Gastrocnemius medialis (tissue), 4 donors: ENCODE data around the gene SLFN11. TPM values are rescaled to one million over a fixed set of nuclear protein-coding genes. Genes with fewer than 3 reads are reported as not detected.
"Not testable (repeated sequence)": the region's sequence is repeated elsewhere in the genome, so short reads cannot be mapped to it uniquely, and the experiment has no call there.

Experiments
- ATAC-seq, 2 donors: fragments of 150-250 bp; one replicate each; pipeline ENCODE4 v1.9.1; 2016
- DNase-seq, 2 donors: peaks; one replicate each; pipeline ENCODE4 v3.0.0-alpha.2; 2019
- H3K27ac ChIP-seq, 4 donors: fragments of 200-600 bp; sonication (generic); 1 replicate in 1 of 4; 2 replicates in 3 of 4; pipeline ENCODE4 v1.5.1; 2016 to 2018; ENCODE audit warnings: mild to moderate bottlenecking in 2 of 4, moderate library complexity in 1 of 4
- H3K27me3 ChIP-seq, 3 donors: fragments of 200-600 bp; sonication (generic) in 2 of 3; 1 replicate in 1 of 3; 2 replicates in 2 of 3; pipeline versions ENCODE4 v1.5.1 to v1.6.0; 2016 to 2019; ENCODE audit warnings: mild to moderate bottlenecking in 1 of 3, moderate library complexity in 1 of 3
- H3K36me3 ChIP-seq, 2 donors: fragments of 200-600 bp; sonication (generic) in 1 of 2; one replicate each; pipeline ENCODE4 v1.5.1; 2017 to 2018
- H3K4me1 ChIP-seq, 2 donors: fragments of 200-600 bp; sonication (generic) in 1 of 2; one replicate each; pipeline ENCODE4 v1.5.1; 2016 to 2017; ENCODE audit warnings: mild to moderate bottlenecking in 2 of 2
- H3K4me3 ChIP-seq, 4 donors: fragments of 200-600 bp; sonication (generic) in 3 of 4; 1 replicate in 1 of 4; 2 replicates in 3 of 4; pipeline ENCODE4 v1.5.1; 2016 to 2019; ENCODE audit warnings: mild to moderate bottlenecking in 2 of 4
- H3K9me3 ChIP-seq, 3 donors: fragments of 200-600 bp; sonication (generic) in 2 of 3; 1 replicate in 1 of 3; 2 replicates in 2 of 3; pipeline ENCODE4 v1.5.1; 2016 to 2019
- POLR2A ChIP-seq, 2 donors: fragments of 450-650 bp; IDR thresholded peaks; one replicate each; pipeline ENCODE4 v1.6.1; 2017; ENCODE audit warnings: antibody characterized with exemption in 2 of 2, mild to moderate bottlenecking in 2 of 2, moderate library complexity in 2 of 2
- in situ Hi-C, 4 donors: fragments of 200-750 bp; cut with MboI; loops; one replicate each; pipeline versions ENCODE4 v1.15.0 to v1.8.0; 2017; ENCODE audit warnings: low sequenced_read_pairs in 4 of 4
- intact Hi-C: fragments of 100-400 bp; cut with DNase I; formaldehyde crosslinking; loops from one replicate; pipeline ENCODE4 v1.15.1; 2023; ENCODE audit warnings: low total_unique reads
- total RNA-seq, 4 donors: library from RNA; depleted of rRNA; stranded (reverse); fragments of >200 nt; gene quantifications; one replicate each; pipeline versions ENCODE4 v1.1.0 to v1.2.3, GENCODE V29; 2016
- TF ChIP-seq, protein P1 (sequence below), 5 experiments: fragments of 450-650 bp in 3 of 5; fragments of 200-600 bp in 2 of 5; sonication (generic) in 2 of 5; IDR thresholded peaks in 4 of 5; conservative IDR thresholded peaks in 1 of 5; 1 replicate in 4 of 5; 2 replicates in 1 of 5; pipeline ENCODE4 v1.5.1; 2016 to 2019; ENCODE audit warnings: antibody characterized with exemption in 5 of 5, mild to moderate bottlenecking in 3 of 5, moderate library complexity in 3 of 5

SLFN11 gene
- total RNA-seq = 10 to 100 TPM in 2 of 4 donors, 1 to 10 TPM in 2; 8.9 to 11.8 (median 10.0) TPM

DNA sequence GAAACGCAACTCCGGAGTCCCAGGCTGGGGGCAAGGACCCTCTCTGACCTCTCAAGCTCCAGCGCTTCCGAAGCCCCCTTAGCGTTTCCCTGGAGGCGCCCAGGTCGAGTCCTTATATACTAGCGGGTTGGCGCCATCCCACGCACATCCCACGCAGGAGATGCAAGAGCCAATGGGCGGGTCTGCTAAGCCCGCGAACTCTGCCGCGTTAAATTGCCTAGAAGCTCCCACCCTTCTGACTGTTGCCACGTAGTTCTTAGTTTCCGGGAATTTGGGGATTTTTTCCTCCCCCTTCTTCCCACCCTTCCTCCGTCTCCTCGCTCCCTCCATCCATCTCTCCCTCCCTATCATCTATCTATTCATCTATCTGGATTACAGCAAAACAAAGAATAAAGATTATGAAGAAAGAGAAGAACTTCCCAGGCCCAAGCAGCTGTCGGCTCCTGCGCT, at the start of gene SLFN11:
Gene SLFN11 (minus strand): TSS at position 88 of the 450 bp plus-strand sequence. CDS start 9,814 bp downstream, outside the sequence.
- intact Hi-C loops = loop anchor here (2.0 to 10.0 kb wide), 3 partner anchors 61 to 119 kb away; partner anchors contain the start of gene SLFN12
- ATAC-seq (peak; percentile 80 to 88), DNase-seq (peak; percentile 72 to 76)
- Histone ChIP-seq H3K9me3 (peaks cover 0 to 4% (median 0%) of the 10 kb centered on the region in 3 donors), H3K27me3 (peaks cover 28 to 37% (median 35%) of the 10 kb centered on the region in 3 donors), H3K4me1 (peaks cover 10 to 12% of the 10 kb centered on the region in 2 donors), H3K27ac (peak within 1 kb of the TSS; percentile 89 to 91 (median 90)), H3K36me3 (no peaks in the 10 kb centered on the region), H3K4me3 (peak within 1 kb of the TSS; percentile 68 to 83 (median 71))
- TF ChIP-seq, protein P1, sequence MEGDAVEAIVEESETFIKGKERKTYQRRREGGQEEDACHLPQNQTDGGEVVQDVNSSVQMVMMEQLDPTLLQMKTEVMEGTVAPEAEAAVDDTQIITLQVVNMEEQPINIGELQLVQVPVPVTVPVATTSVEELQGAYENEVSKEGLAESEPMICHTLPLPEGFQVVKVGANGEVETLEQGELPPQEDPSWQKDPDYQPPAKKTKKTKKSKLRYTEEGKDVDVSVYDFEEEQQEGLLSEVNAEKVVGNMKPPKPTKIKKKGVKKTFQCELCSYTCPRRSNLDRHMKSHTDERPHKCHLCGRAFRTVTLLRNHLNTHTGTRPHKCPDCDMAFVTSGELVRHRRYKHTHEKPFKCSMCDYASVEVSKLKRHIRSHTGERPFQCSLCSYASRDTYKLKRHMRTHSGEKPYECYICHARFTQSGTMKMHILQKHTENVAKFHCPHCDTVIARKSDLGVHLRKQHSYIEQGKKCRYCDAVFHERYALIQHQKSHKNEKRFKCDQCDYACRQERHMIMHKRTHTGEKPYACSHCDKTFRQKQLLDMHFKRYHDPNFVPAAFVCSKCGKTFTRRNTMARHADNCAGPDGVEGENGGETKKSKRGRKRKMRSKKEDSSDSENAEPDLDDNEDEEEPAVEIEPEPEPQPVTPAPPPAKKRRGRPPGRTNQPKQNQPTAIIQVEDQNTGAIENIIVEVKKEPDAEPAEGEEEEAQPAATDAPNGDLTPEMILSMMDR (IDR thresholded peaks at IDR 0.05 in 4 of 5, conservative IDR thresholded peaks at IDR 0.05 in 1 of 5) = no peak
- peak; percentile 75 to 92 for TF ChIP-seq POLR2A (IDR thresholded peaks at IDR 0.05)
- in situ Hi-C loops = no loop called here

DNA sequence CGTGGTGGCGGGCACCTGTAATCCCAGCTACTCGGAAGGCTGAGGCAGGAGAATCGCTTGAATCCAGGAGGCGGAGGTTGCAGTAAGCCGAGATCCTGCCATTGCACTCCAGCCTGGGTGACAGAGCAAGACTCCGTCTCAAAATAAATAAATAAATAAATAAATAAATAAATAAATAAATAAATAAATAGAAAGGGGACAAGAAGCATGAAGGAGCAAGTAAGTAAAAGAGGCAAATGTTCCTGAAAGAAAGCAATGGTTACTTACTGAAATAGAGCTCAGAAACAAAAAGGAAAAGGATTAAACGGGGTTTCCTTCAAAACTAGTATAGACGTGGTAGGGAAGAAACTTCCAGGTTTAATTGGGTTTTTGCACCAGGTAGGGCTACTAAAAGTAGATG, 47.6 kb upstream of the SLFN11 start:
- H3K36me3 ChIP-seq, DNase-seq, H3K27me3 ChIP-seq, ATAC-seq, intact Hi-C loops, H3K4me1 ChIP-seq, in situ Hi-C loops, H3K27ac ChIP-seq, H3K4me3 ChIP-seq, H3K9me3 ChIP-seq: not testable (repeated sequence)

DNA sequence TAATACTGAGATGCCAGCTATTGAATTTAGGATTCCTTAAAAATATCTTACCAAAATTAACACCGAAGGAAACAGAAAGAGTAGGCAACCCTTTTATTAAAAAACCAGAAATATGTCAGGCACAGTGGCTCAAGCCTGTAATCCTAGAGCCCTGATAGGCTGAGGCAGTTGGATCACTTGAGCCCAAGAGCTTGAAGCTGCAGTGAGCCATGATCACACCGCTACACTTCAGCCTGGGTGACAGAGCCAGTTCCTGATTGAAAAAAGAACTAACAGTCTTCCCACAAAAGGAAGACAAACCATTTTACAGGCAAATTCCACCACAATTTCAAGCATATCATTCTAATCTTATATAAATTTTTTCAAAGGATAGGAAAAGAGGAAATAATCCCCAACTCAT, 43.2 kb upstream of the SLFN11 start:
- ATAC-seq (no peak), DNase-seq (no peak)
- Histone ChIP-seq H3K36me3 (no peaks in the 10 kb centered on the region), H3K9me3 (peaks cover 0 to 7% (median 0%) of the 10 kb centered on the region in 3 donors), H3K4me1 (no peaks in the 10 kb centered on the region), H3K27ac (no peak overlapping the region), H3K4me3 (no peak overlapping the region), H3K27me3 (peaks cover 0 to 4% (median 0%) of the 10 kb centered on the region in 3 donors)
- intact Hi-C loops = no loop called here
- TF ChIP-seq POLR2A (IDR thresholded peaks at IDR 0.05) = no peak
- TF ChIP-seq, protein P1 (IDR thresholded peaks at IDR 0.05 in 4 of 5, conservative IDR thresholded peaks at IDR 0.05 in 1 of 5) = no peak
- in situ Hi-C loops = no loop called here

- intact Hi-C loops, H3K27ac ChIP-seq, ATAC-seq, H3K4me3 ChIP-seq, H3K36me3 ChIP-seq, DNase-seq, H3K9me3 ChIP-seq, H3K27me3 ChIP-seq, in situ Hi-C loops, H3K4me1 ChIP-seq: not testable (repeated sequence)
Observed at GRCh38 chr17:35414707-35415106, 41.3 kb upstream of the SLFN11 start.

DNA sequence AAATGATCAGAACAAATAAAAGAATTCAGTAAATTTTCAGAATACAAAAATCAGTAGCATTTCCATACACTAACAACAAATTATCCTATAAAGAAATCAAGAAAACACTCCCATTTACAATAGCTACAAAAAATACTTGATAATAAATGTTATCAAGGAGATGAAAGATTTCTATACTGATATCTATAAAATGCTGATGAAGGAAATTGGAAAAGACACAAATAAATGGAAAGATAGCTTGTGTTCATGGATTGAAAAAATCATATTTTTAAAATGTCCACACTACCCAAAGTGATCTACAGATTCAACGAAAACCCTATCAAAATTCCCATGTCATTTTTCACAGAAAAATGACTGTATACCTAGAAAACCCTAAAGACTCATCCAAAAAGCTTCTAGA, 40.8 kb upstream of the SLFN11 start:
- Histone ChIP-seq H3K36me3 (no peaks in the 10 kb centered on the region), H3K9me3 (peaks cover 0 to 7% (median 0%) of the 10 kb centered on the region in 3 donors), H3K4me3 (no peak overlapping the region), H3K27me3 (peaks cover 0 to 4% (median 0%) of the 10 kb centered on the region in 3 donors), H3K4me1 (no peaks in the 10 kb centered on the region), H3K27ac (no peak overlapping the region)
- intact Hi-C loops (no loop called here), in situ Hi-C loops (no loop called here)
- ATAC-seq (no peak), DNase-seq (no peak)
- TF ChIP-seq POLR2A (IDR thresholded peaks at IDR 0.05) = no peak
- TF ChIP-seq, protein P1 (IDR thresholded peaks at IDR 0.05 in 4 of 5, conservative IDR thresholded peaks at IDR 0.05 in 1 of 5) = no peak

DNA sequence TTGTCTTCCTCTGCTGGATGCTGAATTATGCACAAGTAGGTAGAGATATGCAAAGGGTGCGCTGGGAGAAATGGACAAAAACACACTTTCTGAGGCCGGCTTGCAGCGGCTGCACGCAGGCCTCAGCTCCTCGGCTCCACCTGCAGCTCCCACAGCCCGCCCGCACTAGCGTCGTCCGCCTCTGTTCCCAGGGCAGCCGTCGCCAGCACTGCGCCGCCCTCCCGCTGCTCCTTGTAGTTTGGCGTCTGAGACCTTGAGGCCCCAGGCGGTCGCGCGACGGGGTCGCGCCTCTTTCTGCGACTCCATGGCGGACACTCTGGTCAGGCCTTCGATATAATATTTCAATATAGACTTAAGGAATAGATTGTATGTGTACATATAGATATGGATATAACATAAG, 34.1 kb upstream of the SLFN11 start:
- Histone ChIP-seq H3K9me3 (no peaks in the 10 kb centered on the region), H3K27ac (no peak overlapping the region), H3K27me3 (no peaks in the 10 kb centered on the region), H3K4me3 (no peak overlapping the region), H3K4me1 (no peaks in the 10 kb centered on the region), H3K36me3 (no peaks in the 10 kb centered on the region)
- DNase-seq = no peak
- in situ Hi-C loops = no loop called here
- TF ChIP-seq POLR2A (IDR thresholded peaks at IDR 0.05) = no peak
- TF ChIP-seq, protein P1 (IDR thresholded peaks at IDR 0.05 in 4 of 5, conservative IDR thresholded peaks at IDR 0.05 in 1 of 5) = no peak
- no peak for ATAC-seq
- intact Hi-C loops = no loop called here
